Measurements from ENCODE around the gene PCDH1. TPM values are rescaled to one million over a fixed set of nuclear protein-coding genes. Genes with fewer than 3 reads are reported as not detected.

The PCDH1 gene
- total and polyA plus RNA-seq, 2 donors (not counting 3 experiments of a cell fraction or from before 2014, with no cell fraction given) = 113 to 136 TPM

- FAIRE-seq (peak; percentile 8), DNase-seq (ENCODE audit: low read depth, low spot score) (no peak)
- Histone ChIP-seq H3K4me2 (ENCODE audit: insufficient read depth, low read length) (no peak overlapping the region), H2AFZ (ENCODE audit: low read depth, low read length) (no peak overlapping the region), H3K9ac (replicated peaks; ENCODE audit: extremely low read depth, insufficient read depth, low read length) (no peak overlapping the region), H3K27me3 (ENCODE audit: control insufficient read depth in 2 of 2, insufficient read depth in 2 of 2, low read length in 2 of 2) (no peaks in the 10 kb centered on the region), H4K20me1 (replicated peaks; ENCODE audit: control insufficient read depth, extremely low read depth, insufficient read depth, low read length) (no peaks in the 10 kb centered on the region), H3K79me2 (ENCODE audit: control insufficient read depth, insufficient read depth, low read length) (peaks cover 76% of the 10 kb centered on the region), H3K4me3 (replicated peaks in 1 of 3; ENCODE audit: insufficient read depth in 1 of 3, low read depth in 1 of 3, low read length in 3 of 3) (no peak overlapping the region), H3K4me1 (ENCODE audit: control insufficient read depth, extremely low read depth, insufficient read depth, low read length) (peaks cover 27% of the 10 kb centered on the region), H3K27ac (ENCODE audit: insufficient read depth, low read depth, low read length) (no peak overlapping the region), H3K36me3 (ENCODE audit: control insufficient read depth in 2 of 2, extremely low read depth in 1 of 2, insufficient read depth in 2 of 2, low read length in 2 of 2) (peaks cover 26 to 39% of the 10 kb centered on the region in 2 experiments), H3K9me1 (replicated peaks; ENCODE audit: control insufficient read depth, extremely low read depth, insufficient read depth, low read length) (no peaks in the 10 kb centered on the region), H3K9me3 (replicated peaks; ENCODE audit: control insufficient read depth, insufficient read depth, low read length) (no peaks in the 10 kb centered on the region)
- intact Hi-C loops (cut with micrococcal nuclease) = no loop called here
- dilution Hi-C loops (cut with MboI; ENCODE audit: extremely low pct_ligation_motif_present, low sequenced_read_pairs) = no loop called here
- ChIA-PET POLR2A (no interaction called here), CTCF (interaction anchor here (2.7 kb wide), 1 partner anchor 9 kb away, joined by 13 read pairs; the partner anchor contains the start of gene PCDH1)
- TF ChIP-seq POLR2A (IDR thresholded peaks at IDR 0.05; ENCODE audit: low read depth, low read length) (no peak), EZH2 (IDR thresholded peaks at IDR 0.05; ENCODE audit: borderline replicate concordance, low read depth, low read length, severe bottlenecking) (no peak), MYC (IDR thresholded peaks at IDR 0.05; ENCODE audit: low read depth, low read length) (no peak), POLR2AphosphoS5 (IDR thresholded peaks at IDR 0.05; ENCODE audit: insufficient read depth, low read depth, low read length) (no peak), JUN (IDR thresholded peaks at IDR 0.05; ENCODE audit: borderline replicate concordance, insufficient read depth, insufficient read length, low read depth) (no peak), GATA2 (IDR thresholded peaks at IDR 0.05; ENCODE audit: insufficient read depth, insufficient read length, low read depth, low read length) (no peak), MAX (IDR thresholded peaks at IDR 0.05; ENCODE audit: insufficient read depth, insufficient read length) (no peak), FOS (IDR thresholded peaks at IDR 0.05; ENCODE audit: borderline replicate concordance, insufficient read depth, low read length) (no peak), CTCF (IDR thresholded peaks at IDR 0.05; ENCODE audit: extremely low read depth in 1 of 2, insufficient read depth in 1 of 2, low read depth in 1 of 2, low read length in 2 of 2) (no peak)
- BruUV-seq (replicated peaks) = no TSS peak
Observed at GRCh38 chr5:141869514-141869913, 8.7 kb downstream of the PCDH1 start.
